Stimulated activated CD8-positive, alpha-beta memory T cell treated with anti-CD3 and anti-CD28 coated beads, Interleukin-4, amount 100 ng/mL, for 24 hours (primary cell): ENCODE results near the gene JPT1.
"Not testable (repeated sequence)": the region's sequence is repeated elsewhere in the genome, so short reads cannot be mapped to it uniquely, and the experiment has no call there.

ENCODE experiments used
- DNase-seq: peaks from one replicate; pipeline ENCODE4 v3.0.0-alpha.2; 2020; ENCODE audit warnings: low read depth

Gene JPT1

GRCh38 chr17:75155191-75155601, 884 bp upstream of the JPT1 start:
- DNase-seq, result no peak

- peak; percentile 5 for DNase-seq
These were observed 525 bp downstream of the JPT1 start for GRCh38 chr17:75153780-75154194.

- DNase-seq, result no peak
These were observed 1.2 kb downstream of the JPT1 start for GRCh38 chr17:75152922-75153779.

DNA sequence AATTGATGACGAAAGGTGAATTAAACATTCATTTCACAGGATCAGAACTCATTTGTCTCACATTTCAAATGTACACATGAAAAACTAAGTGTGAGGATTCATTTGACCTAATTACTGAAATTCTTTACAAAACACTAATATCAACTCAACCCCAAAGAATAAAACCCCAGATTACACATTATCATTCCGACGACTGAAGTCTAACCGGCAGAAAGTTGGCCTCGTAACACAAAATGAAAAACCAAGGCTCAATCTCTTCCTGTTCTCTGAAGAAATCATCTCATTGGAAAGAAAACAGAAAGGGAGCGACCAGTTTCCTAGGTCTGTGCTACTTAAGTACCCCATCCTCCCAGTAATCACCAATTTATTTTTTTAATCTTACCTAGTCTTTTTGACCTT, 1.8 kb downstream of the JPT1 start:
- DNase-seq, result no peak

DNA sequence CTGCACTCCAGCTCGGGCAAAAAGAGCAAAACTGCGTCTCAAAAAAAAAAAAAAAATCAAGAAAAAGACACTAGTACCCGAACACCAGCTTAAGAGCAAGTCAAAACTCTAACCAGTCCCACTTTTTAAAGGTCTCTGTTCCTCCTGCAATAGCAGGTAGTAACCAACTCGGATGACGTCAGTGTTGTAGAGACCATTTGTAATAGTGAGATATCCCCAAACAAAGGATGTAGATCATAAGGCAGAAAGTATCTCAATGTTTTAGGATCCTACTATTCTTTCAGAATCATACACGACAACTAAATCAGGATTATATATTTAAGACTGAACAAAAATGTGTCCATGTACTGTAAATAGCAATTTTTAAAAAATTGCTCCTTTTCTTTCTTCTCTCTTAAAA, 2.4 kb downstream of the JPT1 start:
- DNase-seq, result no peak

DNA sequence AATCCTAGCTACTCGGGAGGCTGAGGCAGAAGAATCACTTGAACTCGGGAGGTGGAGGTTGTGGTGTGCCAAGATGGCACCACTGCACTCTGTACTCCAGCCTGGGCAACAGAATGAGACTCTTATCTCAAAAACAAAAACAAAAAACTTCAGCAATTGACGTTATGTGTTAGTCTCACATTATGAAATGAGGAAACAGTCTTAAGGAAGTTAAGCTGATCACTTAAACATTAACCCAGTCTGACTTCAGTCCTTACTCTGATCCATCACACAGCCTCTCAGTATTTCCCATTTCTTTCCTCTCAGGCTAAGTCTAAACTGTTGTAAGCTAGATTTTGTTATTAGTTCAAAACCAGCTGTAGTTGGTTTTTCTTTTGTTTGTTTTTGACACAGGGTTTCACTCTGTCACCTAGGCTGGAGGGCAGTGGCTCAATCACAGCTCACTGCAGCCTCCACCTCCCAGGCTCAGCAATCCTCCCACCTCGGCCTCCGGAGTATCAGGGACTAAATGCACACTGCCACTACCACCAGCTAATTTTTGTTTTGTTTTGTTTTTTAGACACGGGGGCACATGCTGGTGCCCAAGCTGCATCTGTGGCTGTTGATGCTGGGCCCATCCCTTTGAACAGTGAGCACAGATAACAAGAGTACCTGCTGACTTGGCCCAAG, 6.3 kb downstream of the JPT1 start:
- DNase-seq, result no peak

DNA sequence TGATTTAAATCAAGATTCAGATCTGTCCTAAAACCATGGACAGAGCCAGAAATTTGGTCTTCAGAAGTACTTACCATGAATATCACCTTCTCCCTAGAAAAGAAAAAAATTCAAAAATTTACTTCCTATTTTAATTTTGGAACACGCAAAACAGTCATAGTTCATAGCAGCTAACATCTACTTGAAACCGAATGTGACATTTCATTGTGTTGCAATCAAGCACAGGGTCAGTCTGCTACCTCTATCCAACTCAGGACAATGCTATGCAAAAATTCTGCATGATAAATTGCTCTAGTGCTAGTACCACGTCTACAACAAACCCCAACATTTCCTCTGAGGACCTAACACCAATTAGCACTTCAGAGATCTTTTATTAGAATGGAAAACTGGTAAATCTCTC, 7.7 kb downstream of the JPT1 start:
- no peak for DNase-seq

DNA sequence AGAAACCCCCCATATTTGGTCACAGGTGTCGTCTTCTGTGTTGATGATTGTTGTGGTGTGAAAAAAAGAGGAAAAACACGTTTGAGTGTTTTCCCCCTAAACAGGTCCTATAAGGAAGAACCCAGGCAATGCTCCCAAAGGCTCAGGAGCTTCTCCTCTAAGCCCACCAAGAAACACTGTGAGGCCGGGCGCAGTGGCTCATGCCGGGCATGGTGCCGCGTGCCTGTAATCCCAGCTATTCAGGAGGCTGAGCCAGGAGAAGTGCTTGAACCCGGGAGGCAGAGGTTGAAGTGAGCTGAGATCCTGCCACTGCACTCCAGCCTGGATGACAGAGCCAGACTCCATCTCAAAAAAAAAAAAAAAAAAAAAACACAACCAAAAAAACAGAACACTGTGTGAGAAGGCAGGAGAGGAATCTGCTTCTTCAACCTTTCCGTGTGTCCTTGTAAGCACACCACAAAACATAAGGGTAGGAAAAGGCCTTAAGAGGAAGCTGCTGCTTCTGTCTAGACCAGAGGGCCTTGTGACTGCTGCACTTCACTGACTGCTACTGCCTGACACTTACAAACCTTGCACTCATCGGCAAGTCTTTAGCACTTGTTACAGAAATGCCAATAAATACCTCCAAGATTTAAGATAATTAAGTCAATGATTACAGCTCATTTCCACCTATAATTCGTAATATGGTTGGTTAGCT, 9.3 kb downstream of the JPT1 start:
- no peak for DNase-seq

- DNase-seq, result no peak
These were observed 11.9 kb downstream of the JPT1 start for GRCh38 chr17:75142236-75142971.

GRCh38 chr17:75138519-75138918, 15.8 kb downstream of the JPT1 start:
- DNase-seq, result no peak

- DNase-seq, result not testable (repeated sequence)
These were observed 16.6 kb downstream of the JPT1 start for GRCh38 chr17:75137762-75138161.

GRCh38 chr17:75135946-75136345, 18.4 kb downstream of the JPT1 start:
- no peak for DNase-seq

DNA sequence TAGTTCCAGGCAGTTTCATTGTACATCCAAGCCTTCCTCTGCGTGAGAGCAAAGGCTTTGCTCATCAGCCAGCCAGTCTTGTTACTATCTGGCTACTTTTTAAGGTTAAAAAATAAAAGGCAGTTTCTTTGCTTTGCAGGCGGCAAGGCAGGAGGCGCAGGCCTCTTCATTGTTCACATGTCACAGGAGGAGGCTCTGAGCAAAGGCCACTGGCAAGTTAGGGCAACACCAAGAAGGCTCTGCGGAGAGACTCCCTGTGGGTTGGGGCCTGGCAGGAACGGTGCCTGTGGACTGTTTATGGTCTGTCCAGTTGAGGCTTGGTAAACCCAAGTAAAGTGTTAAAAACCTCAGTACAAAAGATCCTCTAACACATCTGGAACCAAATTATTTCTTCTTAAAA, 18.9 kb downstream of the JPT1 start:
- DNase-seq, result no peak

DNA sequence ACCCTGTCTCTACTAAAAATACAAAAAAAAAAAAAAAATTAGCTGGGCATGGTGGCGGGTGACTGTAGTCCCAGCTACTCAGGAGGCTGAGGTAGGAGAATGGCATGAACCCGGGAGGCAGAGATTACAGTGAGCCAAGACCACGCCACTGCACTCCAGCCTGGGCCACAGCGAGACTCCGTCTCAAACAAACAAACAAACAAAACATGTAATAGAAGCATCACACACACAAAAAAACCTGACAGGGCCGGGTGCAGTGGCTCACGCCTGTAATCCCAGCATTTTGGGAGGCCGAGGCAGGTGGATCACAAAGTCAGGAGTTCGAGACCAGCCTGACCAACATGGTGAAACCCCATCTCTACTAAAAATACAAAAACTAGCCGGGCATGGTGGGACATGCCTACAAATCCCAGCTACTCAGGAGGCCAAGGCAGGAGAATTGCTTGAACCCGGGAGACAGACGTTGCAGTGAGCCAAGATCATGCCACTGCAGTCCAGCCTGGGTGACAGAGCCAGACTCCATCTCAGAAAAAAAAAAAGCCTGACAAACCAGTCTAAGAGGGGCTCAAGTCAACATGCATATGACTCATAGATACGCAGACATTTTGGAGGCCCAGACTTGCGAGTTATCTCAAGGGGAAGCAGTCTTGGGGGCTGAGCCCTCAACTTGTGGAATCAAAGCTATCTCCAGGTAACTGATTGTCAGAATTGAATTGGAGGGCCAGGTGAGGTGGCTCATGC, 20.5 kb downstream of the JPT1 start:
- not testable (repeated sequence) for DNase-seq

- DNase-seq, result no peak
These were observed 21.3 kb downstream of the JPT1 start for GRCh38 chr17:75133001-75133400.

- DNase-seq, result not testable (repeated sequence)
These were observed 22.0 kb downstream of the JPT1 start for GRCh38 chr17:75132018-75133000.

DNA sequence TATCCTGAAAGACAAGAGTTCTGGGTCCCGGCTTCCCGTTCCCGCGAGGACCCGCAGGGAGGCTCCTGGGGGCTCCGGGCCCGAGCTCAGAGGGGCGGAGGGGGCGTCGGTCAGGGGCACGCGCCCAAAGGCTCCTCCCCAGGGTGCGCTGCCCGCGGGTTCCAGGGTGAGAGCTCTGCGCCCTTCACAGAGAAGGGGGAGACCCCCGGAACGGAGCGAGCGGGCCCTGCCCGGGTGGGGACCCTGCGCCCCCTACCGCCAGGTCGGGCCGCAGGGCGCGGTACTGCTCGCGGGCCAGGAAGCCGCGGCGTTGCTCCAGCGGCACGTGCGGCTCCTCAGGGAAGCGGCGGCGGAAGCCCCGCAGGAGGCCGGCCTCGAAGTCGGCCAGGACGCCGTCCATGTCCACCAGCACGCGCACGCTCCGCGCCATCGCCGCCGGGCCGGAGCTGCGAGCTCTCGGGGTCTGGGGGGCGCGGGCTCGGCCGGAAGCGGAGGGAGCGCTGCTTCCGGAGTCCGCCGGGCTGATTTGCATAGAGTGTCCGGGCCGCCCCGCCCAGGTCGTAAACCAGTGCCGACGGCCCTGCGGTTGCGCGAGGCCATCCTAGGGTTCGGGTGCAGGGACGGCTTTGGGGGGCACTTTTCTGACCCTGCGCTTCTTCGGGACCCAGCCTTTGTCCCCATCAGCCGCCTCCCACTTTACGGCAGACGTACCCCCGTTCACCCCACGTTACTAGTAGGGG, 22.9 kb downstream of the JPT1 start, which contains the start of gene NT5C:
NT5C (minus strand) TSS at position 465 of the 740 bp plus-strand sequence; CDS start at position 430, 35 bp downstream.
- DNase-seq, result peak; percentile 73

- peak; percentile 43 for DNase-seq
These were observed 23.6 kb downstream of the JPT1 start for GRCh38 chr17:75130632-75131277.
